Activated CD8-positive, alpha-beta T cell treated with anti-CD3 and anti-CD28 coated beads for 36 hours (primary cell): ENCODE data around the gene PRDX1. TPM values are rescaled to one million over a fixed set of nuclear protein-coding genes. Genes with fewer than 3 reads are reported as not detected.
"Not testable (repeated sequence)": the region's sequence is repeated elsewhere in the genome, so short reads cannot be mapped to it uniquely, and the experiment has no call there.

Source experiments
- ATAC-seq: fragments of 200-7000 bp; cut with Tn5 transposase; one replicate; pipeline ENCODE4 v1.10.0; 2021; ENCODE audit warnings: mild to moderate bottlenecking, moderate library complexity
- CTCF ChIA-PET: fragments of 350-600 bp; sonication (Branson Sonifier 250); formaldehyde crosslinking; loops from one replicate; lab custom pipeline; 2021; ENCODE audit warnings: antibody characterized with exemption; lab: Charles Lee
- POLR2A ChIA-PET: fragments of 350-600 bp; sonication (Branson Sonifier 250); formaldehyde crosslinking; loops from one replicate; lab custom pipeline; 2021; ENCODE audit warnings: antibody characterized with exemption; lab: Charles Lee
- DNase-seq: peaks from one replicate; pipeline ENCODE4 v3.0.0-alpha.2; 2020
- H3K27ac Mint-ChIP-seq: one replicate; pipeline ENCODE4 v1.8.0; 2021; ENCODE audit warnings: mild to moderate bottlenecking, mixed read lengths
- H3K27me3 Mint-ChIP-seq: one replicate; pipeline ENCODE4 v1.8.0; 2021; ENCODE audit warnings: mixed read lengths
- H3K36me3 Mint-ChIP-seq: one replicate; pipeline ENCODE4 v1.8.0; 2021; ENCODE audit warnings: low read depth, mixed read lengths
- H3K4me1 Mint-ChIP-seq: one replicate; pipeline ENCODE4 v1.8.0; 2021; ENCODE audit warnings: low read depth, mixed read lengths
- H3K4me3 Mint-ChIP-seq: one replicate; pipeline ENCODE4 v1.8.0; 2021; ENCODE audit warnings: mild to moderate bottlenecking, moderate library complexity, mixed read lengths
- H3K9me3 Mint-ChIP-seq: one replicate; pipeline ENCODE4 v1.8.0; 2021; ENCODE audit warnings: mixed read lengths
- CTCF ChIP-seq: fragments of 200-600 bp; IDR thresholded peaks from one replicate; pipeline ENCODE4 v1.8.0; 2022; ENCODE audit warnings: antibody characterized with exemption, mild to moderate bottlenecking
- intact Hi-C: fragments of 100-400 bp; cut with micrococcal nuclease; formaldehyde crosslinking; loops from one replicate; pipeline ENCODE4 v1.10.0; 2022
- total RNA-seq, 2 experiments: library from RNA; stranded (reverse); gene quantifications; one replicate each; pipeline ENCODE4 v1.2.3, GENCODE V29; 2021

The PRDX1 gene
- total RNA-seq, 2 experiments from 2014 or later, result 547 to 553 TPM

- no peak for TF ChIP-seq CTCF
- ChIA-PET POLR2A (interaction anchor here (0.6 to 4.8 kb wide), 6 partner anchors 10 to 186 kb away, joined by 3 to 23 read pairs (median 4); partner anchors contain the start of genes CCDC163, MMACHC, MUTYH and TOE1), CTCF (interaction anchor here (1.0 to 11.3 kb wide), 6 partner anchors 37 to 190 kb away, joined by 3 to 191 read pairs (median 5); partner anchors contain the start of gene AKR1A1)
- DNase-seq (no peak), ATAC-seq (no peak)
- no peaks in the 10 kb centered on the region for H3K9me3 Mint-ChIP-seq
- no peaks in the 10 kb centered on the region for H3K27me3 Mint-ChIP-seq
- peaks cover 11% of the 10 kb centered on the region for H3K4me1 Mint-ChIP-seq
- H3K27ac Mint-ChIP-seq, result no peak overlapping the region
- intact Hi-C loops, result loop anchor here (5.0 kb wide), 1 partner anchor 478 kb away; the partner anchor contains the start of genes HECTD3 and UROD
- no peaks in the 10 kb centered on the region for H3K36me3 Mint-ChIP-seq
- no peak overlapping the region for H3K4me3 Mint-ChIP-seq
Measured at GRCh38 chr1:45490121-45490625, 31.5 kb downstream of the PRDX1 start.

- CTCF ChIA-PET, result interaction anchor here (1.5 to 11.3 kb wide), 3 partner anchors 80 to 186 kb away, joined by 3 to 191 read pairs (median 32); no protein-coding TSS in a partner anchor
- H3K27ac Mint-ChIP-seq, ATAC-seq: not testable (repeated sequence)
Measured at GRCh38 chr1:45489379-45489778, 32.3 kb downstream of the PRDX1 start.

GRCh38 chr1:45488666-45489377 is 32.9 kb downstream of the PRDX1 start:
- Mint-ChIP-seq H3K4me1 (peaks cover 11% of the 10 kb centered on the region), H3K4me3 (no peak overlapping the region), H3K9me3 (no peaks in the 10 kb centered on the region), H3K27ac (no peak overlapping the region), H3K36me3 (no peaks in the 10 kb centered on the region), H3K27me3 (no peaks in the 10 kb centered on the region)
- TF ChIP-seq CTCF, result no peak
- ChIA-PET POLR2A (interaction anchor here (0.5 to 4.8 kb wide), 2 partner anchors 29 to 148 kb away, joined by 3 to 23 read pairs; partner anchors contain the start of genes MUTYH and TOE1), CTCF (interaction anchor here (1.0 to 11.3 kb wide), 3 partner anchors 131 to 185 kb away, joined by 3 to 191 read pairs (median 3); no protein-coding TSS in a partner anchor)
- ATAC-seq (no peak), DNase-seq (no peak)
- intact Hi-C loops, result no loop called here

More at GRCh38 chr1:45489379-45489778, 32.3 kb downstream of the PRDX1 start:
- peak; percentile 66 for DNase-seq
- H3K4me3 Mint-ChIP-seq, intact Hi-C loops, H3K9me3 Mint-ChIP-seq, H3K36me3 Mint-ChIP-seq, H3K27me3 Mint-ChIP-seq: not testable (repeated sequence)
- POLR2A ChIA-PET, result interaction anchor here (0.5 to 4.8 kb wide), 3 partner anchors 29 to 186 kb away, joined by 3 to 23 read pairs (median 5); partner anchors contain the start of genes MUTYH and TOE1
- H3K4me1 Mint-ChIP-seq, result peaks cover 11% of the 10 kb centered on the region

GRCh38 chr1:45485949-45486348 is 35.7 kb downstream of the PRDX1 start:
- intact Hi-C loops, result no loop called here
- Mint-ChIP-seq H3K4me1 (peaks cover 10% of the 10 kb centered on the region), H3K36me3 (no peaks in the 10 kb centered on the region), H3K27me3 (no peaks in the 10 kb centered on the region), H3K9me3 (no peaks in the 10 kb centered on the region), H3K27ac (no peak overlapping the region), H3K4me3 (no peak overlapping the region)
- DNase-seq, result no peak
- no peak for TF ChIP-seq CTCF
- CTCF ChIA-PET, result interaction anchor here (11.3 kb wide), 1 partner anchor 128 kb away, joined by 191 read pairs; no protein-coding TSS in a partner anchor
- POLR2A ChIA-PET, result no interaction called here
- no peak for ATAC-seq

GRCh38 chr1:45479039-45479748 is 42.5 kb downstream of the PRDX1 start:
- H3K4me3 Mint-ChIP-seq, result no peak overlapping the region
- ATAC-seq, result no peak
- H3K27me3 Mint-ChIP-seq, result no peaks in the 10 kb centered on the region
- intact Hi-C loops, result no loop called here
- H3K4me1 Mint-ChIP-seq, result no peaks in the 10 kb centered on the region
- DNase-seq, result no peak
- no peak for TF ChIP-seq CTCF
- ChIA-PET CTCF (no interaction called here), POLR2A (no interaction called here)
- H3K9me3 Mint-ChIP-seq, result no peaks in the 10 kb centered on the region
- H3K27ac Mint-ChIP-seq, result no peak overlapping the region
- H3K36me3 Mint-ChIP-seq, result no peaks in the 10 kb centered on the region
